HEK293T (cell line): Measurements from ENCODE around the gene SATB2.

Experiments
- ELF4 ChIP-seq: fragments of 450-650 bp; IDR thresholded peaks from 2 replicates; pipeline ENCODE4 v1.6.1; 2017; ENCODE audit warnings: antibody characterized with exemption
- FOXA1 ChIP-seq: fragments of 450-650 bp; IDR thresholded peaks from 2 replicates; pipeline ENCODE4 v1.6.1; 2016; ENCODE audit warnings: mild to moderate bottlenecking
- FOXK2 ChIP-seq: fragments of 450-650 bp; IDR thresholded peaks from 2 replicates; pipeline ENCODE4 v1.6.1; 2016; ENCODE audit warnings: mild to moderate bottlenecking
- FOXM1 ChIP-seq: fragments of 450-650 bp; IDR thresholded peaks from 2 replicates; pipeline ENCODE4 v1.6.1; 2017; ENCODE audit warnings: mild to moderate bottlenecking, borderline replicate concordance
- SP1 ChIP-seq: fragments of 450-650 bp; IDR thresholded peaks from 2 replicates; pipeline ENCODE4 v1.6.1; 2017
- SUZ12 ChIP-seq: fragments of 450-650 bp; IDR thresholded peaks from 2 replicates; pipeline ENCODE4 v1.6.1; 2016; ENCODE audit warnings: mild to moderate bottlenecking
- TARDBP ChIP-seq: fragments of 450-650 bp; IDR thresholded peaks from 2 replicates; pipeline ENCODE4 v1.6.1; 2016
- TF ChIP-seq, protein P1 (sequence below): fragments of 450-650 bp; IDR thresholded peaks from 2 replicates; pipeline ENCODE4 v1.6.1; 2016

DNA sequence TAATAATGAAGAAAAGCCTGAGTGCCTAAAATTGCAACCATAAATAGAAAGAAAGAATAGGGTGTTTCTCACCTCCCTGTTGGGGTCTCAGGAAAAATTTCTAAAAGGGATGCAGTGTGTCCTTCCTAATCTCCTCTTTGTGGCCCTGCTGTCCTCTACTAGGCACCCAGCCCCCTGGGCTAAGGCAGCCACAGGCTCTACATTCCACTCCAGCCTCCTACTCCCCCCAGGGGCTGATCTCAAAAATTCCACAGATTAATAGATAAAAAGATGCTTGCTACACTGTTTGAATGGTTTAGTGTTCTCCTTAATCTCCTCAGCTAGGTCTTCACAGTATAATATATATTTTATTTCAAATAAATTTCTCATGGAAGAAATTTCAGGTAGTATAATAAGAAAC is 17.6 kb downstream of the SATB2 start:
- no peak for TF ChIP-seq FOXA1
- TF ChIP-seq SP1 = no peak
- TF ChIP-seq SUZ12 = no peak
- TF ChIP-seq ELF4 = no peak
- TF ChIP-seq FOXK2 = no peak
- TF ChIP-seq, protein P1, sequence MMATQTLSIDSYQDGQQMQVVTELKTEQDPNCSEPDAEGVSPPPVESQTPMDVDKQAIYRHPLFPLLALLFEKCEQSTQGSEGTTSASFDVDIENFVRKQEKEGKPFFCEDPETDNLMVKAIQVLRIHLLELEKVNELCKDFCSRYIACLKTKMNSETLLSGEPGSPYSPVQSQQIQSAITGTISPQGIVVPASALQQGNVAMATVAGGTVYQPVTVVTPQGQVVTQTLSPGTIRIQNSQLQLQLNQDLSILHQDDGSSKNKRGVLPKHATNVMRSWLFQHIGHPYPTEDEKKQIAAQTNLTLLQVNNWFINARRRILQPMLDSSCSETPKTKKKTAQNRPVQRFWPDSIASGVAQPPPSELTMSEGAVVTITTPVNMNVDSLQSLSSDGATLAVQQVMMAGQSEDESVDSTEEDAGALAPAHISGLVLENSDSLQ = no peak
- TF ChIP-seq FOXM1 = no peak
- no peak for TF ChIP-seq TARDBP
